AG04450 (cell line): ENCODE data around the gene TOLLIP. TPM values are rescaled to one million over a fixed set of nuclear protein-coding genes. Genes with fewer than 3 reads are reported as not detected.
"Not testable (repeated sequence)": the region's sequence is repeated elsewhere in the genome, so short reads cannot be mapped to it uniquely, and the experiment has no call there.

Experiments used
- CTCF ChIA-PET: fragments of 300-600, 350-600 bp; formaldehyde crosslinking; extraction: SDS; loops from one replicate; lab custom pipeline; 2022; ENCODE audit warnings: antibody characterized with exemption, inconsistent platforms; lab: Charles Lee
- POLR2A ChIA-PET: fragments of 350-600 bp; formaldehyde crosslinking; extraction: SDS; loops from one replicate; lab custom pipeline; 2021; ENCODE audit warnings: antibody characterized with exemption, inconsistent platforms; lab: Yijun Ruan, JAX
- DNase-seq: peaks from one replicate; pipeline ENCODE4 v3.0.0-alpha.2; 2011; ENCODE audit warnings: low read depth, low spot score
- H3K27ac ChIP-seq: one replicate; pipeline ENCODE4 v1.5.1; 2012; ENCODE audit warnings: low read depth, low read length, control low read depth
- H3K27me3 ChIP-seq: one replicate; pipeline ENCODE4 v1.6.0; 2012; ENCODE audit warnings: low read length; ENCODE audit not compliant: control insufficient read depth, insufficient read depth
- H3K4me3 ChIP-seq: 2 replicates; pipeline ENCODE4 v1.5.1; 2011; ENCODE audit warnings: mild to moderate bottlenecking, low read depth, low read length, control low read depth
- H3K9me3 ChIP-seq: 2 replicates; pipeline ENCODE4 v1.5.1; 2012; ENCODE audit warnings: low read length; ENCODE audit not compliant: control insufficient read depth, insufficient read depth
- polyA plus RNA-seq: library from polyadenylated mRNA; depleted of rRNA; stranded (reverse); fragments of >200 nt; gene quantifications from 2 replicates; pipeline ENCODE4 v1.2.3, GENCODE V29; 2011
- TF ChIP-seq, protein P1 (sequence below): IDR thresholded peaks from 2 replicates; pipeline ENCODE4 v1.5.1; 2011; ENCODE audit warnings: low read depth, low read length, control low read depth, inconsistent platforms

Gene TOLLIP
- polyA plus RNA-seq, 1 experiment = 24.3 TPM

DNA sequence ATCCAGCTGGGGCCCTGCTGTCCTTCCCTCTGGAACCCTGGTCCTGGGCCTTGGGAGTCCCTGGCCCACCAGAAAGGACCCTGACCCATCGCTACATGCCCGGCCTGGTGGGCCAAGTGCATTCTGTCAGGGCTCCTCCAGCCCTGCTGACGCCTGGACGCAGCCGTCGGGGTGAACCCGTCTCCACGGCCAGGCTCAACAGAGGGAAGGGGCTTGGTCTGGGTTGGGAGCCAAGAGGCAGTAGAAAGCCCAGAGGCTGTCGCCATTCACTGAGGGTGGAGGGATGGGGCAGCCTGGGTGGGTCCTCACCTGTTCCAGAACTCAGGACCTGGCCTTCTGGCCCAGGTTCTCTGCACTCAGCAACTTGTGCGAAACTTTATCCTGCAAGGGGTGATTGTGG, 39.0 kb downstream of the TOLLIP start:
- Histone ChIP-seq H3K27ac (no peak overlapping the region), H3K4me3 (no peak overlapping the region), H3K27me3 (no peaks in the 10 kb centered on the region), H3K9me3 (peaks cover 4% of the 10 kb centered on the region; the same call in 1 of the 2 replicates)
- POLR2A ChIA-PET = no interaction called here
- TF ChIP-seq, protein P1, sequence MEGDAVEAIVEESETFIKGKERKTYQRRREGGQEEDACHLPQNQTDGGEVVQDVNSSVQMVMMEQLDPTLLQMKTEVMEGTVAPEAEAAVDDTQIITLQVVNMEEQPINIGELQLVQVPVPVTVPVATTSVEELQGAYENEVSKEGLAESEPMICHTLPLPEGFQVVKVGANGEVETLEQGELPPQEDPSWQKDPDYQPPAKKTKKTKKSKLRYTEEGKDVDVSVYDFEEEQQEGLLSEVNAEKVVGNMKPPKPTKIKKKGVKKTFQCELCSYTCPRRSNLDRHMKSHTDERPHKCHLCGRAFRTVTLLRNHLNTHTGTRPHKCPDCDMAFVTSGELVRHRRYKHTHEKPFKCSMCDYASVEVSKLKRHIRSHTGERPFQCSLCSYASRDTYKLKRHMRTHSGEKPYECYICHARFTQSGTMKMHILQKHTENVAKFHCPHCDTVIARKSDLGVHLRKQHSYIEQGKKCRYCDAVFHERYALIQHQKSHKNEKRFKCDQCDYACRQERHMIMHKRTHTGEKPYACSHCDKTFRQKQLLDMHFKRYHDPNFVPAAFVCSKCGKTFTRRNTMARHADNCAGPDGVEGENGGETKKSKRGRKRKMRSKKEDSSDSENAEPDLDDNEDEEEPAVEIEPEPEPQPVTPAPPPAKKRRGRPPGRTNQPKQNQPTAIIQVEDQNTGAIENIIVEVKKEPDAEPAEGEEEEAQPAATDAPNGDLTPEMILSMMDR = no peak
- CTCF ChIA-PET = no interaction called here
- no peak for DNase-seq

DNA sequence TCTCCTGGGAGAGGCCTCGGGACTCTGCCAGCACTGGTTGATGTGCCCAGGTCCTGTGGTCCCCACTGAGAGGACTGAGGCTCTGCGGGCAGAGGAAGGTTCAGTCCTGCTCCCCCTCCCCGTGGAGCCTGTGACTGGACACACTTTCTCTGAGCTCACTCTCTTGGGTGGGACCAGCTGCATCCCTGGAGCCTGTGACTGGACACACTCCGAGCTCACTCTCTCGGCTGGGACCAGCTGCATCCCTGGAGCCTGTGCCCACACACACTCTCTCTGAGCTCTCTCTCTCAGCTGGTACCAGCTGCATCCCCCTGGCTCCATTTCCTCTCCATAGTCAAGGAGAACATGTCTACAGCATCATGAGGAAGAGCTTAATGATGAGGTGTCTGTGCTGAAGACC, 39.5 kb downstream of the TOLLIP start:
- ChIA-PET POLR2A (no interaction called here), CTCF (interaction anchor here (0.9 kb wide), 1 partner anchor 246 kb away, joined by 3 read pairs; no protein-coding TSS in a partner anchor)
- no peak for DNase-seq

DNA sequence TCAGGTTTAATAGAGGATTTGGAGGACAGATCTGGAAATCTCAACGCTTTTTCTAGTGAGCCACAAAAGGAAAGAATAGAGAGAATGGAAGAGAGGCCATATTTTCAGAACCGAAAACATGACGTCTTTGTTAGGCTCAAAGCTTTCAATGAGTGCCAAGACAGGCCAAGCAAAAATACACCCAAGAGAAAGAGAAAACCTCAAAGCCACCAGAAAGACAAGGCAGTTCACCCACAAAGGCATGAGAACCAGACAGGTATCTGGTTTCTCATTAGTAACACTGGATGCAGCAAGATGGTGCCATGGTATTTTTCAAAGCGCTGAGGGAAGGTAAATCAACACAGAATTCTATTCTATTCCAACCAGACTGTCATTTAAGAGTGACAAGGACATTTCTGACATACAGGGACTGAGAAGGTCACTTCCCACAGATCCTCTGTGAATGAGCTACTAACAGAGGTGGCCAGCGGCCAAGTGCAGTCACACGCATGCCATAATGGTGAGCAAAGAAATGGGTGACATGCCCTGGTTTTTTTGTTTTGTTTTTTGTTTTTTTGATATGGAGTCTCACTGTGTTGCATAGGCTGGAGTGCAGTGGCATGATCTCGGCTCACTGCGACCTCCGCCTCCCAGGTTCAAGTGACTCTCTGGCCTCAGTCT, 41.9 kb downstream of the TOLLIP start:
- ChIA-PET CTCF (no interaction called here), POLR2A (no interaction called here)
- Histone ChIP-seq H3K27ac (no peak overlapping the region), H3K9me3 (peaks cover 5% of the 10 kb centered on the region; the same call in 1 of the 2 replicates), H3K4me3 (no peak overlapping the region), H3K27me3 (no peaks in the 10 kb centered on the region)
- TF ChIP-seq, protein P1 = no peak
- no peak for DNase-seq

More for the DNA sequence above, 39.5 kb downstream of the TOLLIP start:
- no peak overlapping the region for H3K4me3 ChIP-seq
- H3K27ac ChIP-seq = no peak overlapping the region
- TF ChIP-seq, protein P1 = no peak
- H3K27me3 ChIP-seq = no peaks in the 10 kb centered on the region
- peaks cover 5% of the 10 kb centered on the region; the same call in 1 of the 2 replicates for H3K9me3 ChIP-seq

DNA sequence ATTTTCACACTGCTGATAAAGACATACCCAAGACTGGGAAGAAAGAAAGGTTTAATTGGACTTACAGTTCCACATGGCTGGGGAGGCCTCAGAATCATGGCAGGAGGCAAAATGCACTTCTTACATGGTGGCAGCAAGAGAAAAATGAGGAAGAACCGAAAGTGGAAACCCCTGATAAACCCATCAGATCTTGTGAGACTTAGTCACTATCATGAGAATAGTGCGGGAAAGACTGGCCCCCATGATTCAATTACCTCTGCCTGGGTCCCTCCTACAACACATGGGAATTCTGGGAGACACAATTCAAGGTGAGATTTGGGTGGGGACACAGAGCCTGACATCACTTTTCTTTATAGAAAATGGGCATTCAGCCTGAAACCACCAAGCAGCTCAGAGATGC, 42.5 kb downstream of the TOLLIP start:
- CTCF ChIA-PET = not testable (repeated sequence)

DNA sequence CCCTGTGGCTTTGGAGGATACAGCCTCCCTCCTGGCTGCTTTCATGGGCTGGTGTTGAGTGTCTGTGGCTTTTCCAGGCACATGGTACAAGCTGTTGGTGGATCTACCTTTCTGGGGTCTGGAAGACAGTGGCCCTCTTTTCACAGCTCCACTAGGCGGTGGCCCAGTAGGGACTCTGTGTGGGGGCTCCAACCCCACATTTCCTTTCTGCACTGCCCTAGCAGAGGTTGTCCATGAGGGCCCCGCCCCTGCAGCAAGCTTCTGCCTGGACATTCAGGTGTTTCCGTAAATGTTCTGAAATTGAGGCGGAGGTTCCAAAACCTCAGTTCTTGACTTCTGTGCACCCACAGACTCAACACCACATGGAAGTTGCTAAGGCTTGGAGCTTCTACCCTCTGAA, 44.0 kb downstream of the TOLLIP start:
- H3K9me3 ChIP-seq, DNase-seq, H3K27ac ChIP-seq, POLR2A ChIA-PET, CTCF ChIA-PET, H3K27me3 ChIP-seq, H3K4me3 ChIP-seq: not testable (repeated sequence)

More for the DNA sequence above, 42.5 kb downstream of the TOLLIP start:
- POLR2A ChIA-PET, H3K27ac ChIP-seq, H3K9me3 ChIP-seq, H3K27me3 ChIP-seq, DNase-seq, H3K4me3 ChIP-seq: not testable (repeated sequence)

DNA sequence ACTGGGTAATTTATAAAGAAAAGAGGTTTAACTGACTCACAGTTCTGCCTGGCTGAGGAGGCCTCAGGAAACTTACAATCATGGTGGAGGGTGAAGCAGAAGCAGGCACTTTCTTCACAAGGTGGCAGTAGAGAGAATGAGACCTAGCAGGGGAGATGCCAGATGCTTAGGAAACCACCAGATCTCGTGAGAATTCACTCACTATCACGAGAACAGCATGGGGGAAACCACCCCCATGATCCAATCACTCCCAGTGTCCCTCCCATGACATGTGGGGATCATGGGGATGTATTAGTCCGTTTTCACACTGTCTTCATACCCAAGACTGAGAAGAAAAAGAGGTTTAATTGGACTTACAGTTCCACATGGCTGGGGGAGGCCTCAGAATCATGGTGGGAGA, 45.0 kb downstream of the TOLLIP start:
- H3K4me3 ChIP-seq, POLR2A ChIA-PET, H3K27ac ChIP-seq, H3K27me3 ChIP-seq: not testable (repeated sequence)
- H3K9me3 ChIP-seq = peaks cover 12% of the 10 kb centered on the region; the same call in 1 of the 2 replicates
- TF ChIP-seq, protein P1 = peak; percentile 47
- DNase-seq = peak; percentile 37
- CTCF ChIA-PET = interaction anchor here (2.4 kb wide), 1 partner anchor 251 kb away, joined by 7 read pairs; no protein-coding TSS in a partner anchor
